Cardiac muscle cell (in vitro differentiated cells and primary cell): ENCODE measurements around the gene FOXB1. TPM values are rescaled to one million over a fixed set of nuclear protein-coding genes. Genes with fewer than 3 reads are reported as not detected.
A peak's percentile ranks its signal among the peaks of the same experiment; 100 is the strongest.

Source experiments
- DNase-seq, 2 donors: peaks; one replicate each; pipeline versions ENCODE4 v3.0.0 to v3.0.0-alpha.2; 2010 to 2017; ENCODE audit warnings: low read depth in 1 of 2, low spot score in 1 of 2
- H3K27ac ChIP-seq: fragments of 200-600 bp; sonication (generic); 2 replicates; pipeline ENCODE4 v1.5.1; 2016
- H3K27me3 ChIP-seq: fragments of 200-600 bp; sonication (generic); 2 replicates; pipeline ENCODE4 v1.6.0; 2016; ENCODE audit warnings: control low read depth
- H3K36me3 ChIP-seq: fragments of 200-600 bp; sonication (generic); 2 replicates; pipeline ENCODE4 v1.5.1; 2016; ENCODE audit warnings: control low read depth
- H3K4me1 ChIP-seq: fragments of 200-600 bp; sonication (generic); 2 replicates; pipeline ENCODE4 v1.8.1; 2017; ENCODE audit warnings: low read depth, mild to moderate bottlenecking, mixed run types
- H3K4me3 ChIP-seq: fragments of 200-600 bp; sonication (generic); 2 replicates; pipeline ENCODE4 v1.5.1; 2016; ENCODE audit warnings: mild to moderate bottlenecking
- H3K9me3 ChIP-seq: fragments of 200-600 bp; sonication (generic); 2 replicates; pipeline ENCODE4 v1.5.1; 2017; ENCODE audit warnings: low read depth, mild to moderate bottlenecking, control low read depth
- polyA plus RNA-seq: library from polyadenylated mRNA; unstranded; fragments of >200 nt; fragmentation: Nextera tagmentation; extraction: Ambion mirVana; gene quantifications from 2 replicates; pipeline ENCODE4 v1.2.1, GENCODE V29; 2016
- total RNA-seq: library from RNA; depleted of rRNA; stranded (reverse); fragments of >200 nt; gene quantifications from 2 replicates; pipeline ENCODE4 v1.2.3, GENCODE V29; 2016
- TF ChIP-seq, protein P1 (sequence below): IDR thresholded peaks from 2 replicates; pipeline ENCODE4 v1.5.1; 2012; ENCODE audit warnings: low read depth, mild to moderate bottlenecking, low read length

The FOXB1 gene
- total and polyA plus RNA-seq, 2 experiments from 2014 or later, result not detected

DNA sequence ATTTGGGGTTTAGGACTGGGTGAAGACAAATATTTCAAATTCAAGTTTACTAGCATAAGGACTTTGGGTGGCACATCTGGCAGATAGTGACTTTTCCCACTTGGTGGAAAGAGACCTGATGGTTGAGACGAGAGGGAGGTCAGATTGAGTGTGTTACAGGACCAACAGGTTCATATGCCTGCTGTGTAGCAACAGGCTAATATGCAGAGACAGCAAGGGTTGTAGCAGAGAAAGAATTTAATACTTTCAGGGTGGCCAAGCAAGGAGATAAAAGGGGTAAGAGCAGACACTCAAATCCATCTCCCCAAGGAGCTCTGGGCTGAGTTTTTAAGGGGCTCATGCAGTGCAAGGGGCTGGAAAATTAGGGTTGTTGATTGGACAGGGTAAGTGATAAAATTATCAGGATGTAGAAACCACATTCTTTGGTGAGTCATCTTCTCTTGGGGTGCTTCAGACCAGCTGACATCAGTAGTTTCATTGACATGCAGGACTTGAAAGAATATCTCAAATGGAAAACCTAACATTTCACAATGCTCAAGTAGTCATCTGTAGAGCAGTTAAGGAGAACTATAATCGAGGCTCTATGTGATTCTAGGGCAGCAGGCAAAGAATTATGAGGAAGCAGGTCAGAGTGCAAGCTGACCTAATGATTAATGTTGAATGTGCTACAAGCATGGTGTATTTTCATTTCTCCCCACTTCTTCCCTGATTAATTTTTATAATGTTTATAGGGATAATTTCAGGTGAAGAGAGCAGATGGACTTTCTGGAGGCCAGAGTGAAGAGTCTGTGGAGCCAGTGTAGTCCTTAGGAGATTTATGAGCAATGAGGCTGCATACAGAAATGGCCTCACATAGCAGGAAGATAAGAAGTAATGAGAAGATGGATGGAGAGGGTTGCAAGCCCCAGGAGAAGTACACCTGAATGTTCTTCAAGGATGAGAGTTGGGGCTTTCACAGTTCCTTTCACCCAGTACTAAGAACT is 13.7 kb downstream of the FOXB1 start:
- H3K9me3 ChIP-seq, result no peaks in the 10 kb centered on the region
- no peak overlapping the region for H3K27ac ChIP-seq
- H3K36me3 ChIP-seq, result no peaks in the 10 kb centered on the region
- peak in 1 of 2 donors; percentile 75 for DNase-seq
- H3K4me3 ChIP-seq, result no peak overlapping the region
- TF ChIP-seq, protein P1, sequence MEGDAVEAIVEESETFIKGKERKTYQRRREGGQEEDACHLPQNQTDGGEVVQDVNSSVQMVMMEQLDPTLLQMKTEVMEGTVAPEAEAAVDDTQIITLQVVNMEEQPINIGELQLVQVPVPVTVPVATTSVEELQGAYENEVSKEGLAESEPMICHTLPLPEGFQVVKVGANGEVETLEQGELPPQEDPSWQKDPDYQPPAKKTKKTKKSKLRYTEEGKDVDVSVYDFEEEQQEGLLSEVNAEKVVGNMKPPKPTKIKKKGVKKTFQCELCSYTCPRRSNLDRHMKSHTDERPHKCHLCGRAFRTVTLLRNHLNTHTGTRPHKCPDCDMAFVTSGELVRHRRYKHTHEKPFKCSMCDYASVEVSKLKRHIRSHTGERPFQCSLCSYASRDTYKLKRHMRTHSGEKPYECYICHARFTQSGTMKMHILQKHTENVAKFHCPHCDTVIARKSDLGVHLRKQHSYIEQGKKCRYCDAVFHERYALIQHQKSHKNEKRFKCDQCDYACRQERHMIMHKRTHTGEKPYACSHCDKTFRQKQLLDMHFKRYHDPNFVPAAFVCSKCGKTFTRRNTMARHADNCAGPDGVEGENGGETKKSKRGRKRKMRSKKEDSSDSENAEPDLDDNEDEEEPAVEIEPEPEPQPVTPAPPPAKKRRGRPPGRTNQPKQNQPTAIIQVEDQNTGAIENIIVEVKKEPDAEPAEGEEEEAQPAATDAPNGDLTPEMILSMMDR, result no peak
- peaks cover 4% of the 10 kb centered on the region for H3K27me3 ChIP-seq
- H3K4me1 ChIP-seq, result no peaks in the 10 kb centered on the region

DNA sequence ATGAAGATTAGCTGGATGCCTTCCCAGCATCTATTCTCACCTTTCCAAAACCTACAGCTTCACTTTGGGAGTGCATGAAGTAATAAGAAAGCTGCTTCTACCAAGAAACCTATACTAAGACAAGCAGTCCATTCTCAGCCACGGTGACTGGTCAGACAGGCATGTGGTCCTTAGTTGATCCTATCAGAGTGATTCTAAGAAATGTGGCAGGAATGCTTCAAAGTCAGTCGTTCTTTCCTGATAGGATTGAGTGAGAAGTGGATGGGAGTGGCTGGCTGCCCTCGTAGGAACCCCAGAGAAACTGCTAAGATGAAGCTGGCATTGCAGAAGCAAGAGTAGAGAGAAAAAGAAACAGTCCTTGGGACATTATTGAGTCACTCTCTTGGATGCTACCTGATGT is 16.6 kb downstream of the FOXB1 start:
- TF ChIP-seq, protein P1, result no peak
- no peak overlapping the region for H3K4me3 ChIP-seq
- no peaks in the 10 kb centered on the region for H3K36me3 ChIP-seq
- no peak for DNase-seq
- no peak overlapping the region for H3K27ac ChIP-seq
- no peaks in the 10 kb centered on the region for H3K27me3 ChIP-seq
- no peaks in the 10 kb centered on the region for H3K9me3 ChIP-seq
- no peaks in the 10 kb centered on the region for H3K4me1 ChIP-seq

DNA sequence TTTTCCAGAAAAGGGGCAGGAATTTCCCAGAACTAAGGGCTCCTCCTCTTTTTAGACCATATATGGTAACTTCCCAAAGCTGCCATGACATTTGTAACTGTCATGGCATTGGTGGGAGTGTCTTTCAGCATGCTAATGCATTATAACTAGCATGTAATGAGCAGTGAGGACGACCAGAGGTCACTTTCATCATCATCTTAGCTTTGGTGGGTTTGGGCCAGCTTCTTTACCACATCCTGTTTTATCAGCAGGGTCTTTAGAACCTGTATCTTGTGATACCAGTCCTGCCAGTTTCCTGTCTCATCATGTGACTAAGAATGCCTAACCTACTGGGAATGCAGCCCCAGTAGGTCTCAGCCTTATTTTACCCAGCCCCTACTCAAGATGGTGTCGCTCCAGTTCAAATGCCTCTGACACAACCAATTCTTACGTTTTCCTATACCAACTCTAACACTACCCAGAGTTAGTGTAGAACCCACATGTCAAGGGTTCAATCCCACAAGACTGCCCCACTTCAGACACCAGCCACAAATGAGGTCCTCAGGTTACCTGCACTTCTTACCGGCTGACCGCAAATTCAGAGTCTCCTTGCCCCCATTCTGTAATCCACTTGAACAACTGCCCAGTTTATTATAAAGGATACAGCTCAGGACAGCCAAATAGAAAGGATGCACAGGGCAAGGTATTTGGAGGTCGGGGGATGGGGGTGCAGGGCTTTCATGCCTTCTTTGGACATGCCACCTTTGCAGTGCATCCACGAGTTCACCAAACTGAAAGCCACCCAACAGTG is 17.7 kb downstream of the FOXB1 start:
- Histone ChIP-seq H3K9me3 (no peaks in the 10 kb centered on the region), H3K27ac (no peak overlapping the region), H3K27me3 (no peaks in the 10 kb centered on the region), H3K4me3 (no peak overlapping the region), H3K4me1 (no peaks in the 10 kb centered on the region), H3K36me3 (no peaks in the 10 kb centered on the region)
- TF ChIP-seq, protein P1, result no peak
- DNase-seq, result peak in 1 of 2 donors; percentile 28

DNA sequence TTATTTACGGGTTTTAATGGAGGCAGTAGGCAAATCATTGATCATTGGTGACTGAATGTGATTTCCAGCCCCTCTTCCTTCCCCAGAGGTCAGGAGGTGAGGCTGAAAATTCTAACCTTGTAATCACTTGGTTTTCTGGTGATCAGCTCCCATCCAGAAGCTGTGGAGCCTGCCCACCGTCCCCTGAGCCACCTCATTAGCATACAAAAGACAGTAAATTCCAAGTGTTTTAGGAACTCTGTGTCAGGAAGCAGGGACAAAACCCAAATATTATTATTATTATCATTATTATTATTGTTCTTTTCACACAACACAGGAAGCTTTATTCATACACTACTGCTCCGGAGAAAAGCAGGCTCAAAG is 18.2 kb downstream of the FOXB1 start:
- H3K27ac ChIP-seq, result no peak overlapping the region
- TF ChIP-seq, protein P1, result no peak
- no peaks in the 10 kb centered on the region for H3K9me3 ChIP-seq
- H3K27me3 ChIP-seq, result no peaks in the 10 kb centered on the region
- no peaks in the 10 kb centered on the region for H3K36me3 ChIP-seq
- H3K4me1 ChIP-seq, result no peaks in the 10 kb centered on the region
- H3K4me3 ChIP-seq, result no peak overlapping the region
- DNase-seq, result no peak

DNA sequence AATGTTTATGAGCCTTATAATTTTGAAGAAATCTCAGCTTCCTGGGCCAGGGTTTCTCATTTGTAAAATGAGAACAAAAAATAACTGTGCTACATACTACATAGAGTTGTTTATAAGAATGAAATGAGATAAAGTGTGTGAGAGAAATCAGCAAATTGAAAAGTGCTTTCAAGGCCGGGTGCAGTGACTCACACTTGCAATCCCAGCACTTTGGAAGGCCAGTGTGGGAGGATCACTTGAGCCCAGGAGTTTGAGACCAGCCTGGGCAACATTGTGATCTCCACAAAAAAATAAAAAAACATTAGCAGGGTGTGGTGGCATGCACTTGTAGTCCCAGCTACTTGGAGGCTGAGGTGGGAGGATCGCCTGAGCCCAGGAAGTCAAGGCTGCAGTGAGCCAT is 22.4 kb downstream of the FOXB1 start:
- no peak overlapping the region for H3K4me3 ChIP-seq
- H3K27me3 ChIP-seq, result no peaks in the 10 kb centered on the region
- no peaks in the 10 kb centered on the region for H3K4me1 ChIP-seq
- no peaks in the 10 kb centered on the region for H3K36me3 ChIP-seq
- TF ChIP-seq, protein P1, result no peak
- no peaks in the 10 kb centered on the region for H3K9me3 ChIP-seq
- DNase-seq, result peak in 1 of 2 donors; percentile 27
- no peak overlapping the region for H3K27ac ChIP-seq
